SK-N-SH (cell line): ENCODE measurements around the gene PTPN13.

Experiments used
- EP300 ChIP-seq, 2 experiments: IDR thresholded peaks; 2 replicates each; pipeline versions ENCODE4 v1.4.0 to v1.6.1; 2012; ENCODE audit warnings: borderline replicate concordance in 1 of 2, low read depth in 1 of 2, low read length in 1 of 2
- FOXJ3 ChIP-seq: sonication (generic); formaldehyde crosslinking; IDR thresholded peaks from 2 replicates; pipeline ENCODE4 v1.5.1; 2020; ENCODE audit warnings: mild to moderate bottlenecking, missing genetic modification reagents
- POLR2AphosphoS5 ChIP-seq: IDR thresholded peaks from 2 replicates; pipeline ENCODE4 v1.6.1; 2012; ENCODE audit warnings: low read depth, low read length
- TF ChIP-seq, protein P1 (sequence below): fragments of 200-600 bp; sonication (generic); IDR thresholded peaks from 2 replicates; pipeline ENCODE4 v1.6.1; 2017; ENCODE audit warnings: antibody characterized with exemption, mild to moderate bottlenecking, moderate library complexity

- TF ChIP-seq, protein P1, sequence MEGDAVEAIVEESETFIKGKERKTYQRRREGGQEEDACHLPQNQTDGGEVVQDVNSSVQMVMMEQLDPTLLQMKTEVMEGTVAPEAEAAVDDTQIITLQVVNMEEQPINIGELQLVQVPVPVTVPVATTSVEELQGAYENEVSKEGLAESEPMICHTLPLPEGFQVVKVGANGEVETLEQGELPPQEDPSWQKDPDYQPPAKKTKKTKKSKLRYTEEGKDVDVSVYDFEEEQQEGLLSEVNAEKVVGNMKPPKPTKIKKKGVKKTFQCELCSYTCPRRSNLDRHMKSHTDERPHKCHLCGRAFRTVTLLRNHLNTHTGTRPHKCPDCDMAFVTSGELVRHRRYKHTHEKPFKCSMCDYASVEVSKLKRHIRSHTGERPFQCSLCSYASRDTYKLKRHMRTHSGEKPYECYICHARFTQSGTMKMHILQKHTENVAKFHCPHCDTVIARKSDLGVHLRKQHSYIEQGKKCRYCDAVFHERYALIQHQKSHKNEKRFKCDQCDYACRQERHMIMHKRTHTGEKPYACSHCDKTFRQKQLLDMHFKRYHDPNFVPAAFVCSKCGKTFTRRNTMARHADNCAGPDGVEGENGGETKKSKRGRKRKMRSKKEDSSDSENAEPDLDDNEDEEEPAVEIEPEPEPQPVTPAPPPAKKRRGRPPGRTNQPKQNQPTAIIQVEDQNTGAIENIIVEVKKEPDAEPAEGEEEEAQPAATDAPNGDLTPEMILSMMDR: no peak
- no peak for TF ChIP-seq EP300 (IDR thresholded peaks at IDR 0.05; ENCODE audit: borderline replicate concordance in 1 of 2, low read depth in 1 of 2, low read length in 1 of 2)
- TF ChIP-seq POLR2AphosphoS5: no peak
- TF ChIP-seq FOXJ3 (CRISPR knock-in tag): no peak
Observed at GRCh38 chr4:86557526-86557925, 36.6 kb upstream of the PTPN13 start.
